Measurements from ENCODE around the gene ARHGEF10L.

Gene ARHGEF10L

DNA sequence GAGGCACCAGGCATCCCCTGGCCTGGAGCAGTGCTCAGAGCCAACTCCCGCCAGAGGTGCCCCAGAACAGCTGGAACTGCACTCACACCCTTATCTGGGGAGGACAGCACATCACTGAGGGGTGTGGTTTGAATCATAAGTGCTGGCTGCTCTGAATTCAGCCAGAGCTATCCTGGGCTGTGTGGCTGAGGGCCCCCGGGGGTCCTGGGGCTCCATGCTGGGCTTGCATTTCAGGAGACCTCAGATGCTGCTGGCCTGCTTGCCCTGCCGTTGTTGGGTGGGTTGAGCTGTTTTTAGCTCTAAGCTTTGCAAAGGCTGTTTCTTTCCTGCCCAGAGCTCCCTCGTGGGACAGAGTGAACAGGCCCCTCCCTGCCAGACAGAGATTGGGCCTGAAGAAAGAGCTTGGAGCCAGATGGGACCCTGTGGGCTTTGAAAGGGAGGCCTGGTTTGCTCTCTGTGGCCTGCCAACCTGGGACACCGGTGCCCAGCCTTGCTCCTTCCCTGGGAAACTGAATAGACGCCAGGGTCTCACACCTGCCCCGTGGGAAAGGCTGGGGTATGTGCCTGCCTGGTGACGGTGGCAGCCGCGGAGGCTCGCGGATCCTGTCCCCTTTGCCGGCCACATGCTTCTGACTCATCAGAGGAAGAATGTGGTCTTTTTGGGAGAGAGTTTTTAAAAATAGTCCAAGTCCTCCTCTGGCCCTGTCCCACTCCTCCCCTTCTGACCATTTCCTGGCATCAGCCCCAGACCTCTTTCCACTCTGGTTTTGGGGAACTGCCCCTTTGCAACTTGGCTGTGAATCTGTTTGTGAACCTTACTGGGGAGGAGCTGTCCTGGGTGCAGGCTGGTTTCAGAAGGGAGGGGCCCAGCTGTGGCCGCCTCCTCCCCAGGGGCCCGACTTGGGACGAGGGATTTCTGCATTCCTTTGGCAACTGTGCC lies 30.0 kb downstream of the ARHGEF10L start:
- no peaks in the 10 kb centered on the region for H3K9me3 ChIP-seq (ENCODE audit: insufficient read depth, low read length)

DNA sequence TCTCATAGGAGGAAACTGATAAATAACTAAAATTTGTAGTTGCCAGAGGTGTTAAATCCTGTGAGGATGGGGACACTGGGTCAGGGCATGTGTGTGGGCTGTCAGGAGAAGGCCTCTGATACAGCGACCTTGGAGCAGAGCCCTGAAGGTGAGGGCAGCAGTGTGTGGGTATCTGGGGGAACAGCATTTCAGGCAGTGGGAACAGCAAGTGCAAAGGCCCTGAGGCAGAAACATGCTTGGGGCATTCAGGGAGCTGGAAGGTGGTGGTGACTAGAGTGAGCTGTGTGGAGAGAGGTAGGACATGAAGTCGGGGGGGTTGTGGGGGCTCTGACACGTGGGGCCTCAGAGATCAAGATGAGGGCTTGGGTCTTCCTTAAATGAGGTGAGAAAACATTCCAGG lies 30.7 kb downstream of the ARHGEF10L start:
- Histone ChIP-seq H3K36me3 (ENCODE audit: low read length) (no peaks in the 10 kb centered on the region), H3K4me3 (ENCODE audit: insufficient read depth, low read length, poor library complexity, severe bottlenecking) (no peak overlapping the region), H3K4me2 (ENCODE audit: low read depth, low read length, poor library complexity, severe bottlenecking) (no peak overlapping the region), H3K9ac (ENCODE audit: low read length) (no peak overlapping the region), H4K20me1 (ENCODE audit: low read depth, low read length) (no peaks in the 10 kb centered on the region), H3K79me2 (ENCODE audit: insufficient read depth, low read length) (no peaks in the 10 kb centered on the region), H3K9me2 (replicated peaks; ENCODE audit: insufficient read depth, low read length) (no peaks in the 10 kb centered on the region), H2AFZ (ENCODE audit: low read depth, low read length, severe bottlenecking) (no peak overlapping the region), H3K9me3 (ENCODE audit: insufficient read depth, low read length) (no peaks in the 10 kb centered on the region), H3K27ac (ENCODE audit: low read depth, low read length) (no peak overlapping the region), H3K27me3 (ENCODE audit: low read length) (no peaks in the 10 kb centered on the region), H3F3A (ENCODE audit: insufficient read depth) (no peaks in the 10 kb centered on the region)
- TF ChIP-seq, protein P1, sequence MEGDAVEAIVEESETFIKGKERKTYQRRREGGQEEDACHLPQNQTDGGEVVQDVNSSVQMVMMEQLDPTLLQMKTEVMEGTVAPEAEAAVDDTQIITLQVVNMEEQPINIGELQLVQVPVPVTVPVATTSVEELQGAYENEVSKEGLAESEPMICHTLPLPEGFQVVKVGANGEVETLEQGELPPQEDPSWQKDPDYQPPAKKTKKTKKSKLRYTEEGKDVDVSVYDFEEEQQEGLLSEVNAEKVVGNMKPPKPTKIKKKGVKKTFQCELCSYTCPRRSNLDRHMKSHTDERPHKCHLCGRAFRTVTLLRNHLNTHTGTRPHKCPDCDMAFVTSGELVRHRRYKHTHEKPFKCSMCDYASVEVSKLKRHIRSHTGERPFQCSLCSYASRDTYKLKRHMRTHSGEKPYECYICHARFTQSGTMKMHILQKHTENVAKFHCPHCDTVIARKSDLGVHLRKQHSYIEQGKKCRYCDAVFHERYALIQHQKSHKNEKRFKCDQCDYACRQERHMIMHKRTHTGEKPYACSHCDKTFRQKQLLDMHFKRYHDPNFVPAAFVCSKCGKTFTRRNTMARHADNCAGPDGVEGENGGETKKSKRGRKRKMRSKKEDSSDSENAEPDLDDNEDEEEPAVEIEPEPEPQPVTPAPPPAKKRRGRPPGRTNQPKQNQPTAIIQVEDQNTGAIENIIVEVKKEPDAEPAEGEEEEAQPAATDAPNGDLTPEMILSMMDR (IDR thresholded peaks at IDR 0.05; ENCODE audit: insufficient read depth, low read length, poor library complexity, severe bottlenecking): no peak
- no peak for TF ChIP-seq EZH2phosphoT487 (conservative IDR thresholded peaks at IDR 0.05; ENCODE audit: low read length)

More for the DNA sequence above, 30.0 kb downstream of the ARHGEF10L start:
- Histone ChIP-seq H3K79me2 (ENCODE audit: insufficient read depth, low read length) (no peaks in the 10 kb centered on the region), H3K9ac (ENCODE audit: low read length) (no peak overlapping the region), H3K4me2 (ENCODE audit: low read depth, low read length, poor library complexity, severe bottlenecking) (no peak overlapping the region), H3K9me2 (replicated peaks; ENCODE audit: insufficient read depth, low read length) (no peaks in the 10 kb centered on the region), H3K27ac (ENCODE audit: low read depth, low read length) (no peak overlapping the region), H3K36me3 (ENCODE audit: low read length) (no peaks in the 10 kb centered on the region), H4K20me1 (ENCODE audit: low read depth, low read length) (no peaks in the 10 kb centered on the region), H2AFZ (ENCODE audit: low read depth, low read length, severe bottlenecking) (no peak overlapping the region), H3K27me3 (ENCODE audit: low read length) (no peaks in the 10 kb centered on the region), H3F3A (ENCODE audit: insufficient read depth) (no peaks in the 10 kb centered on the region), H3K4me3 (ENCODE audit: insufficient read depth, low read length, poor library complexity, severe bottlenecking) (no peak overlapping the region)
- TF ChIP-seq EZH2phosphoT487 (conservative IDR thresholded peaks at IDR 0.05; ENCODE audit: low read length): no peak
- TF ChIP-seq, protein P1 (IDR thresholded peaks at IDR 0.05; ENCODE audit: insufficient read depth, low read length, poor library complexity, severe bottlenecking): no peak

DNA sequence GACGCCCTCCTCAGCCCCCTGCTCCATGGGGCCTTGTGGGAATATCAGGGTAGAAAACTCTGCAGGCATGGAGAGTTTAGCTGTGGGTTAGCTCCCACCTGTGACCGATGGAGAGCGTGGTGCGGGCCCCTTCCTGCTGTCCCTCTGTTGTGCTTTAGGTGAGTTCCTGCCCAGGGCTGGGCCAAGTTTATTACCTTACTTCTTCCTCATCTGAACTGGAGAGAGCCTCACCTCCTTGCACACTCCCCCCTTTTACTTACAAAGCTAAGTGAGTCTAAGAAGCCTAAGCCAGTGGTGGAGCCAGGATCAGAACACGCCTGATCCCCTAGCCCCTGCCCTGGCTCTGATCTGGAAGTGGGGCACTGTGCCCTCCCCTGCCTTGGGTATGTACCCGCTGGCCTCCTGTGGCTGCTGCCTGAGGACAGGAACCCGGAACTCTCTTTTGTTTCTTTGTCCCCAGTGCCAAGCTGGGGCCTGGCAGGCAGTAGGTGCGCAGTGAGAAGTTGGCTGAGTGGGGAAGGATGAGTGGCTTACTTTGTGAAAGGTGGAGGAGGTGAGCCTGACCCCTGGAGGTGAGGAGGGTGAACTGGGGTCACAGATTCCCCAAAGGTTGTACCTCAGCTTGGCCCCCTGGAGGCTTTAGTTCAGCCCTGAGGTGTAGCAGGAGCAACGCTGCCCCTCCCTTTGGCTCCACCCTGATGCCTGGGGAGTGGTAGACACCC lies 32.9 kb downstream of the ARHGEF10L start:
- Histone ChIP-seq H3K9me3 (ENCODE audit: insufficient read depth, low read length) (no peaks in the 10 kb centered on the region), H3K79me2 (ENCODE audit: insufficient read depth, low read length) (no peaks in the 10 kb centered on the region), H3K36me3 (ENCODE audit: low read length) (no peaks in the 10 kb centered on the region), H3K27ac (ENCODE audit: low read depth, low read length) (no peak overlapping the region), H3F3A (ENCODE audit: insufficient read depth) (no peaks in the 10 kb centered on the region), H3K9me2 (replicated peaks; ENCODE audit: insufficient read depth, low read length) (no peaks in the 10 kb centered on the region), H2AFZ (ENCODE audit: low read depth, low read length, severe bottlenecking) (no peak overlapping the region), H3K4me2 (ENCODE audit: low read depth, low read length, poor library complexity, severe bottlenecking) (no peak overlapping the region), H3K4me3 (ENCODE audit: insufficient read depth, low read length, poor library complexity, severe bottlenecking) (no peak overlapping the region), H3K9ac (ENCODE audit: low read length) (no peak overlapping the region), H3K27me3 (ENCODE audit: low read length) (no peaks in the 10 kb centered on the region), H4K20me1 (ENCODE audit: low read depth, low read length) (no peaks in the 10 kb centered on the region)
- TF ChIP-seq EZH2phosphoT487 (conservative IDR thresholded peaks at IDR 0.05; ENCODE audit: low read length): no peak
- TF ChIP-seq, protein P1 (IDR thresholded peaks at IDR 0.05; ENCODE audit: insufficient read depth, low read length, poor library complexity, severe bottlenecking): peak; percentile 21
